Measurements from ENCODE around the gene GIPC2. TPM values are rescaled to one million over a fixed set of nuclear protein-coding genes. Genes with fewer than 3 reads are reported as not detected.

Gene GIPC2
- polyA plus RNA-seq, 2 of the 4 experiments (the other 2 are of a cell fraction) = 0.06 TPM; not detected in 1

DNA sequence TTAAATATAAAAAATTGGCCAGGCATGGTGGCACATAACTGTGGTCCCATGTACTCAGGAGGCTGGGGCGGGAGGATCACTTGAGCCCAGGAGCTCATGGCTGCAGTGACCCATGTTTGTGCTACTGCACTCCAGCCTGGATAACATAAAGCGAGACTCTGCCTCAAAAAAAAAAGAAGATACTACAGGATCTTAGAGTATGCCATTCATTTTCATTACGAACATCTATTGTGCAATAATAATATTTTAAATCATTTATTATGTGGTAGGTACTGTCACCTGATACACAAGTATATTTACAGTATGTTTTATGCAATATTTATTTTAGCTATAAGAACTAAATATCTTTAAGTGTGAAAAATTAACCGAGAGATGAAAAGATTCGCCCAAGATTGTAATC is 9.3 kb upstream of the GIPC2 start:
- WGBS (ENCODE audit: missing lambda C conversion rate) = 73% methylated on average over 5 of the region's 5 CpGs
- no peak for FAIRE-seq
- CTCF ChIA-PET = interaction anchor here (1.5 kb wide), 1 partner anchor 78 kb away, joined by 4 read pairs; no protein-coding TSS in a partner anchor
- POLR2A ChIA-PET = no interaction called here
- ATAC-seq = no peak
- Histone ChIP-seq H3K27ac (no peak overlapping the region), H3K4me1 (peaks cover 11% of the 10 kb centered on the region; the same call in 1 of the 3 replicates), H3K4me2 (no peak overlapping the region), H3K9me3 (no peaks in the 10 kb centered on the region), H3K4me3 (no peak overlapping the region)
- no peak for TF ChIP-seq JUN (IDR thresholded peaks at IDR 0.05)
- TF ChIP-seq BCL3 (IDR thresholded peaks at IDR 0.05) = no peak
- no peak for TF ChIP-seq HDAC2 (IDR thresholded peaks at IDR 0.05)
- TF ChIP-seq GATA3 (IDR thresholded peaks at IDR 0.05; ENCODE audit: borderline replicate concordance) = no peak
- no peak for TF ChIP-seq HEYL (CRISPR knock-in tag; IDR thresholded peaks at IDR 0.05)
- TF ChIP-seq CTCF (IDR thresholded peaks at IDR 0.05) = no peak
- no peak for TF ChIP-seq HOXB13 (CRISPR knock-in tag; IDR thresholded peaks at IDR 0.05; ENCODE audit: low read depth)
- no peak for TF ChIP-seq KDM1A (IDR thresholded peaks at IDR 0.05; ENCODE audit: low read depth)
- TF ChIP-seq HMGXB4 (CRISPR knock-in tag; IDR thresholded peaks at IDR 0.05; ENCODE audit: borderline replicate concordance) = no peak
- no peak for DNase-seq (ENCODE audit: low read depth in 1 of 2, low spot score in 1 of 2)

- H3K4me1 ChIP-seq = peaks cover 11% of the 10 kb centered on the region; the same call in 1 of the 3 replicates
- no peak for FAIRE-seq
- no peak overlapping the region for H3K27ac ChIP-seq
- H3K4me2 ChIP-seq = peak overlapping the region; percentile 32
- TF ChIP-seq RCOR1 (IDR thresholded peaks at IDR 0.05; ENCODE audit: low read depth, low read length) (no peak), PBX3 (IDR thresholded peaks at IDR 0.05) (no peak), BHLHE40 (IDR thresholded peaks at IDR 0.05; ENCODE audit: low read depth, low read length) (no peak), CHD2 (IDR thresholded peaks at IDR 0.05; ENCODE audit: low read length, partially characterized antibody) (no peak), KDM5A (IDR thresholded peaks at IDR 0.05) (no peak), NPAS2 (CRISPR knock-in tag; IDR thresholded peaks at IDR 0.05; ENCODE audit: borderline replicate concordance) (no peak), POLR2A (IDR thresholded peaks at IDR 0.05; ENCODE audit: low read length) (no peak), KDM1A (IDR thresholded peaks at IDR 0.05; ENCODE audit: low read depth) (no peak), NR3C1 (IDR thresholded peaks at IDR 0.05) (no peak), ATOH8 (CRISPR knock-in tag; IDR thresholded peaks at IDR 0.05; ENCODE audit: low read depth) (no peak), CEBPB (IDR thresholded peaks at IDR 0.05) (no peak), CBX8 (IDR thresholded peaks at IDR 0.05) (no peak), CHD4 (IDR thresholded peaks at IDR 0.05; ENCODE audit: borderline replicate concordance) (no peak), EHMT2 (IDR thresholded peaks at IDR 0.05; ENCODE audit: low read depth) (no peak), ELK1 (IDR thresholded peaks at IDR 0.05; ENCODE audit: low read depth, low read length) (no peak), MAZ (IDR thresholded peaks at IDR 0.05; ENCODE audit: borderline replicate concordance, low read depth, low read length) (no peak), RARB (CRISPR knock-in tag; IDR thresholded peaks at IDR 0.05) (no peak)
- peak in 1 of 2 experiments; percentile 25 for DNase-seq (ENCODE audit: low read depth in 1 of 2, low spot score in 1 of 2)
- ChIA-PET POLR2A (interaction anchor here (0.9 kb wide), 1 partner anchor 34 kb away, joined by 7 read pairs; the partner anchor contains the start of gene DNAJB4), CTCF (no interaction called here)
- H3K4me3 ChIP-seq = no peak overlapping the region
- peak; percentile 34 to 60; a peak in 3 of 6 replicates for ATAC-seq
- WGBS (ENCODE audit: missing lambda C conversion rate) = 37% methylated on average over 2 of the region's 2 CpGs
- H3K9me3 ChIP-seq = no peaks in the 10 kb centered on the region
Measured at GRCh38 chr1:78038071-78038470, 7.7 kb upstream of the GIPC2 start.
